Stimulated activated CD8-positive, alpha-beta memory T cell treated with anti-CD3 and anti-CD28 coated beads, Interleukin-12 subunit alpha, Interleukin-12 subunit beta, amount 100 ng/mL, for 1 hour (primary cell): Measurements from ENCODE around the gene CAMK2B.

Experiments
- DNase-seq: peaks from one replicate; pipeline ENCODE4 v3.0.0-alpha.2; 2020; ENCODE audit warnings: low read depth

CAMK2B gene

DNA sequence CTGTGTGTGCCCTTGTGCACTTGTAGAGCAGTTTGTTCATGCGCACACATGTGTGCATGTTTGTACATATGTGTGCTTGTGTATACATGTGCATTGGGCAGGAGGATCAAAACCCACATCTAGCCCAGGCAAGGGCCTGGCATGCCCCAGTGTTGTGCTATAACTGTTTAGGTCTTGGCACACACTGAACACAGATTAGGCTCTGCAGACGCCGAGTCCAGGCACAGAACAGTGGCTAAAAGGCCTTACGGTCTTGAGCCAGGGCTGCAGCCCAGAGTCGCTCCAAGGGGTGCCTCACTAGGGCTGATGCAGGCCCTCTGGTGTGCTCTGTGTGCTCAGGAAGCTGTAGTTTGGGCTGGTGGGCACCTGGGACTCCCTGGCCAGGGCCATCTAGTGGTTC is 68.9 kb downstream of the CAMK2B start:
- DNase-seq, result no peak

- no peak for DNase-seq
Observed at GRCh38 chr7:44251881-44252280, 73.5 kb downstream of the CAMK2B start.

- DNase-seq, result no peak
Observed at GRCh38 chr7:44251269-44251668, 74.1 kb downstream of the CAMK2B start.

GRCh38 chr7:44249639-44250234 is 75.7 kb downstream of the CAMK2B start:
- no peak for DNase-seq

DNA sequence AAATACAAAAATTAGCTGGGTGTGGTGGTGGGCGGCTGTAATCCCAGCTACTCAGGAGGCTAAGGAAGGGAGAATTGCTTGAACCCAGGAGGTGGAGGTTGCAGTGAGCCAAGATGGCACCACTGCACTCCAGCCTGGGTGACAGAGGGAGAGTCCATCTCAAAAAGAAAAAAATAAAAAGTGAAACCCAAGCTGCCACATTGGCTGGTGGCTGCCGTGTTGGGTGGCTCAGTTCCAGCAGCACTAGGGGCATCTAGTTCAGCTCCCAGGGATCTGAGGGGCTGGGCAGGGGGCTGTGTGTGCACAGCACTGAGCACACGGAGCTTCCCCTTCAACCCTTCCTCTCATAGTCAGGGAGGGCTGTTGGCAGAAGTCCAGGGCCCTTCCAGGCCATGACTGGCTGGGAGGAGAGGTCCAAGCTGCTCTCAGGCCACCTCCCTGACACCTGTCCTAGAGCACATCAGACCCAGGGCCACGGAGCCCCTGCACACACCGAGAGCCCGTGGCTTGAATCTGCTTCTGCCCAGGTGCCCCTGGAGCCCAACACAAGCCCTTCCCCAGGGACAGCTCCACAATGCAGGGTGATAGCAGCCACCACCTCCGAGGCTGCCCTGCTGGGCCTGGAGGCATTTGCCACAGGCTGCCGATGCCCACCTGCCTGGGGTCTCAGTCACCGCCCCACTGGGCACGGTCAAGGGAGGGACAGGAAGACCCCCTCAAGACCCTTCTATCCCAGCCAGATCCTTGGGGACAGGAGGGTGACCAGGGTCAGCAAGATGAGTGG is 77.3 kb downstream of the CAMK2B start:
- DNase-seq, result no peak

- no peak for DNase-seq
Observed at GRCh38 chr7:44246396-44247113, 78.8 kb downstream of the CAMK2B start.

- DNase-seq, result no peak
Observed at GRCh38 chr7:44244282-44244681, 81.1 kb downstream of the CAMK2B start.

DNA sequence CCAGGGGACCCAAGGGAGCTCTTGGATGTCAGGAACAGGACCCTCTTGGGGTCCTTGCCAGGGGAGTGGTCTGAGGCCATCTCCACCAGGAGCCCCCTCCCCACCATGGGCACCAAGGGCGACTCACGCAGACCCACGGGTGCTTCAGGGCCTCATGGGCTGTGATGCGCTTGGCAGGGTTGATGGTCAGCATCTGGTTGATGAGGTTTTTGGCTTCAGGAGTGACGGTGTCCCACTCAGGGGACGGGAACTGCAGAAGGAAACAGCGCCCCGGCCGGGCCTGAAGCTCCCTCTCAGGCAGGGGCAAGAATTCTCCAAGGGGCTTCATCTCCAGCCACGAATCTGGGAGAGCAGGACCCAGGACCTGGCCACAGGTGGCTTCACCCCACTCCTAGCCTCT is 83.3 kb downstream of the CAMK2B start:
- DNase-seq, result no peak

DNA sequence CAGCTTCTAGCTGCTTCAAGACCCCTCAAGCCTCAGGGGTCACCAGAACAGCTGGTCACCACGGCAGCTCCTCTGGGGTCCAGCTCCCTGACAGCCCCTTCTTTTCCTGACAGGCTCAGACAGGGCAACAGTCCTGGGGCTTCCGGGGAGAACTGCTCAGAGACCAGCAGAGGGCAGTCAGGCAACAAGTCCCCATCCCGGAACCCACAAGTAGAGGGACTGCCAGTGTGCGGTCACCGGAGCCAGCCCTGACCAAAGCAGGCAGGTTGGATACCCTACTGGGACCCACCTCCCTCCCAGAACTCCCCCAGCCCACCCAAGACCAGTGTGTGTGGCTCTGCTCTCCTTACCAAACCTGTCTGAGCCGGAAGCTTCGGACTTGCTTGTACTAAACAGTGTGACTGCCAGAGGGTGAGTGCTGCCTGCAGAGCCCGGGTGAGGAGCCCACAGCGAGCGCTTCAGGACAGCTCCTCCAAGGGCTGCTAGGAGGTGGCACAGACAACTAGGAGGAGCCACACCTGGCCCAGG is 84.3 kb downstream of the CAMK2B start:
- peak; percentile 27 for DNase-seq

GRCh38 chr7:44240376-44240775 is 85.0 kb downstream of the CAMK2B start:
- no peak for DNase-seq

DNA sequence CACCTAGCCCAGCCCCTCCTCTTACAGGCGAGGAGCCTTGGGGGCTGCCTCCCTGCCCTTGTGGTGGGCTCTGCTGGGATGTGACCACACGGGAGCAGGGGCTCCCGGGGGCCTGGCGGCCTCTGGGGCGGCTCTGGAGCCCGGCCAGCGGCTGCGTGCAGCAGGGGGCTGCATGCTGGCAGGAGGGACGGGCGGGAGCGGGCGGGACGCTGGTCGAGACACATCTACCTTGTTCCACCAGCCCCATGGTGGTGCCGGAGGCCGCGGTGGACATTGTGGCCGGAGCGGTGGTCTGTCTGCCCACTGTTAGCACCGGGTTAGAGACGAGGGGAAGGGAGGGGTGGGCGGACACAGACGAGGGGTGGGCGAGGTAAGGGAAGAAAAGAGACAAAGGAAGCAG is 86.0 kb downstream of the CAMK2B start:
- no peak for DNase-seq

DNA sequence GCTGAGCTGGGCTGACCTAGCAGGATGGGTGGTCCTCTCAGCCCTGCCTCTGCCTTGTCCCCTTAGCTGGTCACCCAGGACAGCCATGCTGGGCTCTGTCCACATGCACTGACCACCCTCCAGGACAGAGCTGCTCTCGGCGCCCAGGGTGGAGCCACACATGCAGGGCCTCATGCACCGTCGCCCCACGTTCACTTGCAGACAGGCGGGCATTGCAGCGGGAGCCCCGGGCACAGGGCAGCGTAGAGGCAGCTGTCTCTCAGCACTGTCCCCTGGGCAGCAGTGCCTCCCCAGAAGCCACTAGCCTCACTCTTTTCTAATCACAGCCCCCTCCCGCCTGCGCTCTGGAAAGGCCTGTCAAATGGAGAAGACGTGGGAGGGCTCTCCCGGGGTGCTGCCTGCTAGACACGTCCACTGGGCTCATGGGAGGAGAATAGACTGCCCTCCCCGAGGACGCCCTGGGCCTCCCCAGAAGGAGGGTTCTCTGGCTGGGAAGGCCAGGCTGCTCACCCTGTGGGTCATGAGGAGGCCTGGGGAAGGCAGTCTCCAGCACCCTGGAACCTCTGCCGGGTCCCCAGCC is 87.2 kb downstream of the CAMK2B start:
- DNase-seq, result no peak

DNA sequence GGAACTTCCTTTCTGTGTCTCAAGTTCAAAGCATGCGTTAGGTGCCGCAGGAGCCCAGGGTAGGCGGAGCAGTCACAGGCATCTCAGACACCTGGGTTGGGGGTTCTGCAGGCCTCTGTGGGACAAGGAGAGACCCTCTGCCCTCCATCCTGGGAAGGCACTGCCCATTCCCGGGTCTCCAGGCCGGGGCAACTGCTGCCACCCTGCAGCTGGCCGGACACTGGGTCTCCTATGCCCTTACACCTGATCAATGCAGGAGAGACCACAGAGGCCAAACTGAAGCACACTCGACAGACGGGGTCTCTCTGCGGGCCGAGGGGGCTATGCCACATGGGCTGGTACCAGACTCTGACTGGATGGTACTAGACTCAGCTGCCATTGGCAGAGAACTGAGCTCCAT is 87.7 kb downstream of the CAMK2B start:
- DNase-seq, result no peak

GRCh38 chr7:44236333-44236728 is 89.1 kb downstream of the CAMK2B start:
- DNase-seq, result no peak

GRCh38 chr7:44235582-44236332 is 89.6 kb downstream of the CAMK2B start:
- no peak for DNase-seq

DNA sequence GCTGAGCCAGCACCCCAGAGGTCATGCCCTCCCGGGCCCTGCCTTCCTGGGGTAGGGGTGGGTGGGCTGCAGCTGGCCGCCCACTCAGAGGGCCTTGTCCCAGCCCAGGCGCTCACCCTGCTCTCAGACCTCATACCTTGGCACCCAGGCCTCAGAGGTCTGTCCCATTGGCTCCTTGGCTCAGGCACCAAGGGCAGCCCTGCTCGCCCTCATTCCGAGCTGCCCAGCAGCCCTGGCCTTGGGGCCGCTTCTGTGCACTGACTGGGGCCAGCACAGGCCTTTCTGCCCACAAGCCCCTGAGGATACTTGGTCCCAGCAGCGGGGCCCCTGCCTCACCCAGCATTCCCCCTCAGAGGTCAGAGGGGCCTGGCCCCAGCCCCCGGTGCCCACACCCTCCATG is 90.3 kb downstream of the CAMK2B start:
- no peak for DNase-seq

DNA sequence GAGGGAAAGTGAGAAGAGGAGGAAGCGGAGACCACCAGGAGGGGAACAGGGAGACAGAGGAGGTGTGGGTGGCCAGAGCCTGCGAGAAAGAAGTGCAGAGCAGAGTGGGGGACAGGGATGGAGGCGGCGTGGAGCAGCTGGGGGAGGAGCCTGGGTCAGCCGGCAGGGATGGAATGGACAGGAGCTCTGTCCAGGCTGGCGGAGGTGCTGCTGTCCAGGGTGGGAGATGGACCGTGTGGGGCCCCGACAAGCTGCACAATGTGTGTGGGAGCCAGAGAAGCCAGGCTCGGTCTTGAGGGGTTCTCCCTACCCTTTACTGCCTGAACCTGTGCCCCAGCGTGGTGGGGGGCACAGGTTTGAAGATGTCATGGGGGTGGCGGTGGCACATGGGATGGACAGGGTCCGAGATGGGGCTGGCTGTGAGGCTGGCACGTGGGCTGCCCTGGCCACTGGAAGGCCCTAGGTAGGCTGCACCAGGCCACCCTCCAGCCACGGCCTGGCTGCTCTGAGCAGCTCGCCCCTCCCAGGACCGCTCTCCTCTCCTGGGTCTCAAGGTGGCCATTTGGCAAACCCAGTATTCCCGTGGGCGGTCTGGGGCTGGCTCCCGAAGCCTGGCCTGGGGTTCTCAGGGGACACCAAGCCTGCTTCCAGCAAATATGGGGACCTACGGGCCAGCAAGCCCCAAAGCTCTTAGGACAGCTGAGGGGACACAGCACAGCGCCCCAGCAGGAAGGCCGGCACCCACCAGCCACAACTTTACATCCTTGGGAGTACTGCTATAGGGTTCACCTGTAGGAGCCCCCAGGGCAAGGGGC is 92.3 kb downstream of the CAMK2B start:
- no peak for DNase-seq

- no peak for DNase-seq
Observed at GRCh38 chr7:44232396-44232795, 93.0 kb downstream of the CAMK2B start.

DNA sequence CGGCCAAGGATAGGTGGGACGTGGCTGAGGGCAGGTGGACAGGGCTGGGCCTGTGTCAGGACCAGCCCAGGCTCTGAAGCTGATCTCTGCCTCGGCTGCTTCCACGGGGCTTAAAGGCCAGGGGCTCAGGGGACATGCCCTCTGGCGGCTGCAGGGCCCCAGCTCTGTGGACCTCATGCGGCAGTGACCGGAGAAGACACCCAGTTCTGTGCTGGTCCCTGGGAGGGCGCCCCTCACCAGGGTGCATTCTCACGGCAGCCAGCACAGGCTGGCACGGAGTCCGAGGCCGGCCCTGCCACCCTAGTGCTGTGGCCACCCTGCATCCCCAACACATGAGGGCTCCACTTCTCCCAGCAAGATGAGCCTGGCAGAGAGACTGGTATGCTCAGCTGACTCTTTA is 94.3 kb downstream of the CAMK2B start:
- DNase-seq, result no peak

DNA sequence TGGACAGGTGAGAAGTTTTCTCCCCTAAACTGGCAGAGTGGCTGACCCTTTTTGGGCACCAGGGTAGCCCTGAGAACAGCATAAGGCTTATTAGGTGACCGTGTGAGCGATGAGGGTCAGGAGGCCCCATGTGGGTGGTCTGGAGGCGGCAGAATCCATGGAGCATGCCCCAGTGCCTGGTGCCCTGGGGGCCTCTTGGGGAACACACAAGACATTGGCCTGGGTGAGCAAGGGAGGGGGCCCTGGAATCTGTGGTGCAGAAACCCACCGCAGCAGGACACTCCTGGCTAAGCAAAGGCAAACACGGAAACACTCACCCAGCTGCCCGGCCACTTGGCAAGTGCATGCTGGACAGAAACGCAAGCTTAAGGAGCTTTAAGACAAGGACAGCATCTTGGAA is 95.1 kb downstream of the CAMK2B start:
- no peak for DNase-seq

DNA sequence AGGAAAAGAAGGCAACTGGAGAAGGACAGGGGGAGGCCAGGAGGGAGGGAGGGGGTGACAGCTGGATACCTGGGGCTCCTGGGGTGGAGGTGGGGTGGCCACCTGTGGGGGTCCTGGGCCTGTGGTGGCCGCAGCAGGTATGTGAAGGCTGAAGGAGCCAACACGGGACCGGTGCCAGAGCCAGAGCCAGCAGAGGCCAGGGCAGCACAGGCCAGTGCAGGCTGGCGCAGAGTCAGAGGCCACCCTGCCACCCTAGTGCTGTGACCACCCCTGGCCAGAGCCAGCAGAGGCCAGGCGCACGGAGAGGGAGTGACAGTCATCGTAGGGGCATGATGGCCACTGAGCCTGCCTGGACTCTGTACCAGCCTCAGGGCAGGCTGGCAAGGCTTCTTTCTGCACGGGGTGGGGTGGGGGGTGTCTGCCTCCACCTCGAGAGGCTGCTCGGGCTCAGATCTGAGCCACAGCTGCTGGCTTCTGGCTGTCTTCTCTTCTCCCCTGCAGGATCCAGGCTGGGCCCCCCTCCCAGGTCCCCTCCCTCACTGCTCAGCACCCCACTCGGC is 95.8 kb downstream of the CAMK2B start:
- DNase-seq, result no peak
